HG02571 (cell line): ENCODE measurements around the gene DGCR2.
"Not testable (repeated sequence)": the region's sequence is repeated elsewhere in the genome, so short reads cannot be mapped to it uniquely, and the experiment has no call there.

Experiments used
- ATAC-seq: cut with Tn5 transposase; IDR thresholded peaks from one replicate; pipeline ENCODE4 v1.9.1; 2021; ENCODE audit warnings: mild to moderate bottlenecking, moderate library complexity; ENCODE audit not compliant: unreplicated experiment

Gene DGCR2

GRCh38 chr22:19086896-19087295 is 35.3 kb downstream of the DGCR2 start:
- ATAC-seq, result no peak

GRCh38 chr22:19086417-19086816 is 35.8 kb downstream of the DGCR2 start:
- no peak for ATAC-seq

- no peak for ATAC-seq
These were observed 36.9 kb downstream of the DGCR2 start for GRCh38 chr22:19085233-19085718.

GRCh38 chr22:19084586-19084985 is 37.6 kb downstream of the DGCR2 start:
- not testable (repeated sequence) for ATAC-seq

GRCh38 chr22:19084126-19084525 is 38.1 kb downstream of the DGCR2 start:
- not testable (repeated sequence) for ATAC-seq

GRCh38 chr22:19082793-19083192 is 39.4 kb downstream of the DGCR2 start:
- no peak for ATAC-seq

GRCh38 chr22:19082101-19082500 is 40.1 kb downstream of the DGCR2 start:
- ATAC-seq, result no peak

- no peak for ATAC-seq
These were observed 40.9 kb downstream of the DGCR2 start for GRCh38 chr22:19081351-19081750.

- no peak for ATAC-seq
These were observed 41.4 kb downstream of the DGCR2 start for GRCh38 chr22:19080853-19081252.

GRCh38 chr22:19079691-19080090 is 42.5 kb downstream of the DGCR2 start:
- ATAC-seq, result no peak

- ATAC-seq, result no peak
These were observed 46.8 kb downstream of the DGCR2 start for GRCh38 chr22:19075404-19075803.

GRCh38 chr22:19072853-19073252 is 49.4 kb downstream of the DGCR2 start:
- not testable (repeated sequence) for ATAC-seq

- ATAC-seq, result no peak
These were observed 51.6 kb downstream of the DGCR2 start for GRCh38 chr22:19070397-19071169.

GRCh38 chr22:19069451-19069850 is 52.8 kb downstream of the DGCR2 start:
- no peak for ATAC-seq

- no peak for ATAC-seq
These were observed 53.4 kb downstream of the DGCR2 start for GRCh38 chr22:19068784-19069271.

- no peak for ATAC-seq
These were observed 54.4 kb downstream of the DGCR2 start for GRCh38 chr22:19067696-19068348.

GRCh38 chr22:19066531-19067271 is 55.5 kb downstream of the DGCR2 start:
- ATAC-seq, result no peak

- ATAC-seq, result no peak
These were observed 56.3 kb downstream of the DGCR2 start for GRCh38 chr22:19065929-19066328.

GRCh38 chr22:19065298-19065859 is 56.8 kb downstream of the DGCR2 start:
- no peak for ATAC-seq

- no peak for ATAC-seq
These were observed 57.7 kb downstream of the DGCR2 start for GRCh38 chr22:19064354-19065054.
